HEK293T (cell line): Measurements from ENCODE around the gene MYO1H.
"Not testable (repeated sequence)": the region's sequence is repeated elsewhere in the genome, so short reads cannot be mapped to it uniquely, and the experiment has no call there.

ENCODE experiments used
- CTCF ChIA-PET: fragments of 350-600 bp; formaldehyde crosslinking; extraction: SDS; loops from one replicate; lab custom pipeline; 2021; ENCODE audit warnings: antibody characterized with exemption, inconsistent platforms; lab: Yijun Ruan, JAX
- POLR2A ChIA-PET: fragments of 350-600 bp; formaldehyde crosslinking; extraction: SDS; loops from one replicate; lab custom pipeline; 2020; ENCODE audit warnings: antibody characterized with exemption, inconsistent platforms; lab: Yijun Ruan, JAX
- DNase-seq: peaks from one replicate; pipeline ENCODE4 v3.0.0; 2012; ENCODE audit warnings: mixed read lengths; ENCODE audit errors: extremely low spot score
- ARNT ChIP-seq: fragments of 450-650 bp; IDR thresholded peaks from 2 replicates; pipeline ENCODE4 v1.6.1; 2017; ENCODE audit warnings: mild to moderate bottlenecking
- BHLHE40 ChIP-seq: fragments of 450-650 bp; IDR thresholded peaks from 2 replicates; pipeline ENCODE4 v1.6.1; 2016; ENCODE audit warnings: mild to moderate bottlenecking, moderate library complexity, borderline replicate concordance
- CTBP1 ChIP-seq: fragments of 450-650 bp; IDR thresholded peaks from 2 replicates; pipeline ENCODE4 v1.6.1; 2016; ENCODE audit warnings: borderline replicate concordance
- ELF4 ChIP-seq: fragments of 450-650 bp; IDR thresholded peaks from 2 replicates; pipeline ENCODE4 v1.6.1; 2017; ENCODE audit warnings: antibody characterized with exemption
- FOXA1 ChIP-seq: fragments of 450-650 bp; IDR thresholded peaks from 2 replicates; pipeline ENCODE4 v1.6.1; 2016; ENCODE audit warnings: mild to moderate bottlenecking
- FOXK2 ChIP-seq: fragments of 450-650 bp; IDR thresholded peaks from 2 replicates; pipeline ENCODE4 v1.6.1; 2016; ENCODE audit warnings: mild to moderate bottlenecking
- FOXM1 ChIP-seq: fragments of 450-650 bp; IDR thresholded peaks from 2 replicates; pipeline ENCODE4 v1.6.1; 2017; ENCODE audit warnings: mild to moderate bottlenecking, borderline replicate concordance
- HDGF ChIP-seq: fragments of 450-650 bp; IDR thresholded peaks from 2 replicates; pipeline ENCODE4 v1.6.1; 2017; ENCODE audit warnings: antibody characterized with exemption, borderline replicate concordance
- L3MBTL2 ChIP-seq: fragments of 450-650 bp; conservative IDR thresholded peaks from 2 replicates; pipeline ENCODE4 v1.6.1; 2016; ENCODE audit warnings: mild to moderate bottlenecking
- LEF1 ChIP-seq: fragments of 450-650 bp; IDR thresholded peaks from 2 replicates; pipeline ENCODE4 v1.6.1; 2017; ENCODE audit warnings: mild to moderate bottlenecking, borderline replicate concordance
- NFRKB ChIP-seq: fragments of 450-650 bp; IDR thresholded peaks from 2 replicates; pipeline ENCODE4 v1.6.1; 2016; ENCODE audit warnings: mild to moderate bottlenecking, moderate library complexity
- SP1 ChIP-seq: fragments of 450-650 bp; IDR thresholded peaks from 2 replicates; pipeline ENCODE4 v1.6.1; 2017
- SUZ12 ChIP-seq: fragments of 450-650 bp; IDR thresholded peaks from 2 replicates; pipeline ENCODE4 v1.6.1; 2016; ENCODE audit warnings: mild to moderate bottlenecking
- TARDBP ChIP-seq: fragments of 450-650 bp; IDR thresholded peaks from 2 replicates; pipeline ENCODE4 v1.6.1; 2016
- ZNF384 ChIP-seq: fragments of 450-650 bp; IDR thresholded peaks from 2 replicates; pipeline ENCODE4 v1.6.1; 2016
- TF ChIP-seq, protein P1 (sequence below): fragments of 450-650 bp; IDR thresholded peaks from 2 replicates; pipeline ENCODE4 v1.6.1; 2016

The MYO1H gene

DNA sequence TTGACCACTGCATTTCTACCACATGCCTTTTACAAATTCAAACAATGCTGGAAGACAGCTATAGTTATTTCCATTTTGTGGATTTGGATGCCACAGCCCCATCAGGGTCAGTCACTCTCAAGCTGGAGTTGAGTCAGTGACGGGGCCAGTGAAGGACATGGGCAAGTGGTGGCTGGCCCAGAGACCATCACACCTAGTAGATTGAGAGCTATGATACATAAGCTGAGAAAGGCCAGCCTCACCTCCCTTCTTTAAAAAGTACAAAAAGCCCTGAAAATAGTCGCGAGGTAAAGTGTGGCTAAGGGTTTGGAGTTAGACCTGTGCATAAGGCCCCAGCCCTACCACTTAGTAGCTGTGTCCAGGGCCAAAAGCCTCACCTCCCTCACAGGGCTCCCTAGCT, 125.3 kb downstream of the MYO1H start:
- POLR2A ChIA-PET = no interaction called here
- no peak for DNase-seq
- no peak for TF ChIP-seq ARNT
- no peak for TF ChIP-seq BHLHE40
- no peak for TF ChIP-seq NFRKB
- TF ChIP-seq HDGF = no peak
- CTCF ChIA-PET = interaction anchor here (1.7 kb wide), 1 partner anchor 40 kb away, joined by 6 read pairs; no protein-coding TSS in a partner anchor

DNA sequence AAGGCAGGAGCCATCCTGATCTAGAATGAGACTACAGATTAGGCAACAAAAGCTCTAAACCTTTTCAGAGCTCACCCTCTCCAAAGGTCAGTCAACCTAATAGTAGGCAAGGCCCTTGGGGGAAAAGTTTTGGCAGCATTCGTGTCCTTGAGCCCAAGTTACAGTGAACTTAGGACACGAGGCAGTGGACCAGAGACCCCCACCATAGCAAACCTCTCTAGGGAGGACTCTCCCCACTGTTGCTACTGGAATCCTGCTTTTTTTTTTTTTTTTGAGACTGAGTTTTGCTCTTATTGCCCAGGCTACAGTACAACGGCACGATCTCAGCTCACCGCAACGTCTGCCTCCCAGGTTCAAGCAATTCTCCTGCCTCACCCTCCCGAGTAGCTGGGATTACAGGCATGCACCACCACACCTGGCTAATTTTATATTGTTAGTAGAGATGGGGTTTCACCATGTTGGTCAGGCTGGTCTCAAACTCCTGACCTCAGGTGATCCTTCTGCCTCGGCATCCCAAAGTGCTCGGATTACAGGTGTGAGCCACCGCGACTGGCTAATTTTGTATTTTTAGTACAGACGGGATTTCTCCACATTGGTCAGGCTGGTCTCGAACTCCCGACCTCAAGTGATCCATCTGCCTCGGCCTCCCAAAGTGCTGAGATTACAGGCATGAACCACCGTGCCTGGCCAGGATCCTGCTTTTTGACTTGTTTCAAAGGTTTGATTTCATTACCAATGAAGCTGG, 126.0 kb downstream of the MYO1H start:
- CTCF ChIA-PET, POLR2A ChIA-PET, DNase-seq: not testable (repeated sequence)

DNA sequence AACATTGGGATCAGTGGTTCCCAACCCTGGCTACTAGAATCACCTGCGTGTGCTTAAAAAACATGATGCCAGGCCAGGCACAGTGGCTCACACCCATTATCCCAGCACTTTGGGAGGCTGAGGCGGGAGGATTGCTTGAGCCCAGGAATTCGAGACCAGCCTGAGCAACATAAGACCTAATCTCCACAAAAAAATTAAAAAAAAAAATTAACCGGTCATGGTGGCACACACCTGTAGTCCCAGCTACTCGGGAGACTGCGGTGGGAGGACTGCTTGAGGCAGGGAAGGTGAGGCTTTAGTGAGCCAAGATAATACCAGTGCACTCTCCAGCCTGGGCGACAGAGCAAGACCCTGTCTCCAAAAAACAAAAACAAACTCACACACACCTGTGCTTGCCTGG, 127.4 kb downstream of the MYO1H start:
- ChIA-PET POLR2A (no interaction called here), CTCF (no interaction called here)
- DNase-seq = no peak
- TF ChIP-seq FOXK2 (no peak), CTBP1 (no peak), HDGF (no peak), ZNF384 (no peak), SUZ12 (no peak), ELF4 (no peak)

DNA sequence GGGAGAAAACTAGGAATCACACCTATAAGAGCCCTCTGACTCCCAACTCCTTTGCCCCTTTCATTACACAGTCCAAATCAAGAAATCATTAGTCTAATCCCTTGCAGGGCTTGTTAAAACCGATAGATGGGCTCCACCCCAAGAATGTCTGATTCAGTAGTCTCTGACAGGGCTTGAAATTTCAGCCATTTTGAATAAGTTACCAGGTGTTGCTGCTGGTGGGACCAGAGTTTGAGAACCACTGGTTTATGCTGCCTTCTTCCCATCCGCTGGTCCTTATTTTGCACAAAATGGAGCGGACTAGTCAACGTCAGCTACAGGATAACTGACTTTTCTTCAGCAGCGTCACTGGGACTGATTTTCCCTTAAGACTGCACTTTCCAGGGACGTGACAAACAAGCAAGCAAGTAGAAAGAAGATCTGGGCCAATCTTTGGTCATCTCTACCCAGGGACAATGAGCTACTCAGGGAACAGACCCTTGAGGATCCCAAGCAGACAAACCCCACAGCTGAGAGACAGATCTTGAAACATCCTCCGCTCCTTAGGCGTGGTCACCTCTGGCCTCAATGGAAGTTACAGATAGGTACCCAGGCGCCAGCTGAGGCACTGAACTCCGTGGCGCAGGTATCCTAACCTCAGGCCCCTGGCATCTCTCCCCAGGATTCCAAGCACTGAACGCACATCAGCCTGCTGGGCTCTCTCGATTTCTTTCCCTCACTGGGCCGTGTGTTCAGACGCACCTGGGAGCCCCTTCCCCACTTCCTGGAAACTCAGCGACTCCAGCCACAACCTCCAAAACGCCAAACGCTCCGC, 128.5 kb downstream of the MYO1H start:
- TF ChIP-seq NFRKB (no peak), ARNT (no peak), LEF1 (no peak), ELF4 (no peak)
- ChIA-PET CTCF (no interaction called here), POLR2A (no interaction called here)
- no peak for DNase-seq

DNA sequence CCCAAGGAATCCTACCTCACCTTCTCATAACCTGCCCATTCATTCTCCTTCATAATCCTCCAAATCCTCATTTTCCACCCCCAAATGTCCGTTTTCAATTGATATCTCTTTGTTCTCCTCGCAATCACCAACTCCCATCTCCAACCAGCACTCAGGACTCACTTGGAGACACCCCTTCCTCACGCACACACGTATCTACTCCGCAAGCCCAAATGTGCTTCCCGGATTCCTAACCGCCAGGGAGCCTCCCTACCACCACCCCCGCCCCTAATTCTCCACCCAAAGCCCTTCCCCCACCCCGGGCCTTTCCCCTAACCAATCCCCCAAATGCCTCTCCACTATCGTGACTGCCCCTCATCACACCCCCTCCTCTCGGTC, 129.1 kb downstream of the MYO1H start:
- TF ChIP-seq, protein P1, sequence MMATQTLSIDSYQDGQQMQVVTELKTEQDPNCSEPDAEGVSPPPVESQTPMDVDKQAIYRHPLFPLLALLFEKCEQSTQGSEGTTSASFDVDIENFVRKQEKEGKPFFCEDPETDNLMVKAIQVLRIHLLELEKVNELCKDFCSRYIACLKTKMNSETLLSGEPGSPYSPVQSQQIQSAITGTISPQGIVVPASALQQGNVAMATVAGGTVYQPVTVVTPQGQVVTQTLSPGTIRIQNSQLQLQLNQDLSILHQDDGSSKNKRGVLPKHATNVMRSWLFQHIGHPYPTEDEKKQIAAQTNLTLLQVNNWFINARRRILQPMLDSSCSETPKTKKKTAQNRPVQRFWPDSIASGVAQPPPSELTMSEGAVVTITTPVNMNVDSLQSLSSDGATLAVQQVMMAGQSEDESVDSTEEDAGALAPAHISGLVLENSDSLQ = no peak
- TF ChIP-seq FOXK2 (no peak), NFRKB (no peak), SUZ12 (no peak), FOXM1 (no peak)
- DNase-seq = no peak
- ChIA-PET CTCF (no interaction called here), POLR2A (interaction anchor here (1.0 to 1.2 kb wide), 3 partner anchors 8 to 44 kb away, joined by 4 to 6 read pairs (median 5); no protein-coding TSS in a partner anchor)

DNA sequence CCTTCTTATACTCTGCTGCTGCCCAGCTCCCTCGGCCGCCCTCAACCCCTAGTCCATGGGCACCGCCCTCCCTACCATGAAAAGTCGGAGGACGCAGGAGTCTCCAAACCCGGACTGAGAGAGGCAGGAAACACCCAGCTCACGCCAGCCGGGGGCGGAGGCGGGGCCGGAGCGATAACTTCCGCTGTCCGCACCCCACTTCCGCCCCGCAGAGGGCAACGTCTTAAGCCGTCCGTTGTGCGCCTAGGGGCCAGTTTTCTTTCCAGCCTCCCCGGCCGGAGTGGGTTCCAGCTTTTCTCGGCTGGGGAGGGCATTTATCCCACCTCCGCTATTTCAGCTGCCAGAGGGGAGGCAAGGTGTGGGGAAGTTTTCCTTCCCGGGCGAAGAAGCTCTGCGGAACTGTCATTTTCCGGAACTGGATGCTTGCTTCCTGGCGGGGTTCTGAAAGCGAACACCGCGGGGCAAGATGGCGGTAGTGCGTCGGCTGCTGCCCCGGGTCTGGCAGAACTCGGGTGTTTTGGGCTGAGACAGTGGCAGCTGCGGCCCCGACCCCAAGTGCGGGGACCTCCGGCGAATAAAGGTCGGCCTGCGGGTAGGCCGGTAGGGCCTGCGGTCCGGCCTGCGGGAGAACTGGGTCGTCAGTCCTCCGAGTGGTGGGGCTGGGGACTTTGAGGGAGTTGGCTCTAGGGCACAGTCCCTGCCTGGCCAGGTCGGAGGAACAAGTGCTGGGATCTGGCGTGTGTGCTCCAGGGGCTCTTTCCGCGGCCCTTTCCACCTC, 129.7 kb downstream of the MYO1H start, which contains the start of the genes KCTD10 and UBE3B:
Gene KCTD10, minus strand, starts transcription at position 116 of the 778 bp plus-strand sequence. Its CDS starts 38 bp downstream, at position 78.
Gene UBE3B, plus strand, starts transcription at position 450 of the 778 bp plus-strand sequence. CDS start 5,918 bp downstream, outside the sequence.
- ChIA-PET CTCF (no interaction called here), POLR2A (interaction anchor here (1.0 to 1.2 kb wide), 3 partner anchors 8 to 44 kb away, joined by 4 to 6 read pairs (median 5); no protein-coding TSS in a partner anchor)
- peak; percentile 97 for DNase-seq
- TF ChIP-seq ARNT (no peak), ELF4 (peak; percentile 94), NFRKB (peak; percentile 92), L3MBTL2 (no peak), HDGF (no peak), CTBP1 (peak; percentile 90)

DNA sequence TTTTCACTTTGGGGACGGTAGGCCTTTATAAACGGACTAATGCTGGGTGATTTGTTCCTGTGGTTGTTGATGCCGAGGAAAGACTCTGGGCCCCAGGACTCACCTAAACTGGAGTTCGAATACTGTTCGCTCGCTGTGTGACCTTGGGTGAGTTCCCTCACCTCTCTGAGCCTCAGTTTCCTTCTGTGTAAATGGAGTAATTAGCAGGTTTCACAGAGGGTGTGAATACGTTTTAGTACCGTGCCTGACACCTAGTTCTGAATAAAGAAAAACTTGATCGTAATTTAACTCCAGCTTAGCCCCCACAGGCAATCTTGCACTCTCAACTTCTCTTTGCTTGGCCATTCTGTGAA, 130.2 kb downstream of the MYO1H start:
- TF ChIP-seq TARDBP = no peak
- TF ChIP-seq, protein P1 = no peak
- TF ChIP-seq SP1 = no peak
- no peak for TF ChIP-seq LEF1
- TF ChIP-seq FOXA1 = no peak
- no peak for TF ChIP-seq ARNT
- no peak for TF ChIP-seq ELF4
- no peak for TF ChIP-seq NFRKB
- no peak for TF ChIP-seq FOXM1
- TF ChIP-seq FOXK2 = no peak
- no peak for TF ChIP-seq HDGF
- no peak for TF ChIP-seq BHLHE40
- TF ChIP-seq L3MBTL2 = no peak
- TF ChIP-seq SUZ12 = no peak
- no peak for TF ChIP-seq ZNF384
- no peak for TF ChIP-seq CTBP1
- ChIA-PET POLR2A (interaction anchor here (1.2 kb wide), 1 partner anchor 9 kb away, joined by 4 read pairs; no protein-coding TSS in a partner anchor), CTCF (no interaction called here)
- DNase-seq = no peak
